Transverse colon (tissue), 3 donors: Measurements from ENCODE around the gene CFAP97.

Experiments used
- EP300 ChIP-seq: sonication (generic); formaldehyde crosslinking; IDR thresholded peaks from one replicate; pipeline ENCODE4 v1.6.1; 2017; ENCODE audit warnings: antibody characterized with exemption, low read depth
- TF ChIP-seq, protein P1 (sequence below), 5 experiments: fragments of 200-600 bp in 3 of 5; fragments of 450-650 bp in 2 of 5; sonication (generic) in 3 of 5; IDR thresholded peaks; 1 replicate in 2 of 5; 2 replicates in 3 of 5; pipeline ENCODE4 v1.5.1; 2016 to 2017; ENCODE audit warnings: antibody characterized with exemption in 5 of 5, inconsistent platforms in 3 of 5, mild to moderate bottlenecking in 2 of 5, moderate library complexity in 1 of 5

DNA sequence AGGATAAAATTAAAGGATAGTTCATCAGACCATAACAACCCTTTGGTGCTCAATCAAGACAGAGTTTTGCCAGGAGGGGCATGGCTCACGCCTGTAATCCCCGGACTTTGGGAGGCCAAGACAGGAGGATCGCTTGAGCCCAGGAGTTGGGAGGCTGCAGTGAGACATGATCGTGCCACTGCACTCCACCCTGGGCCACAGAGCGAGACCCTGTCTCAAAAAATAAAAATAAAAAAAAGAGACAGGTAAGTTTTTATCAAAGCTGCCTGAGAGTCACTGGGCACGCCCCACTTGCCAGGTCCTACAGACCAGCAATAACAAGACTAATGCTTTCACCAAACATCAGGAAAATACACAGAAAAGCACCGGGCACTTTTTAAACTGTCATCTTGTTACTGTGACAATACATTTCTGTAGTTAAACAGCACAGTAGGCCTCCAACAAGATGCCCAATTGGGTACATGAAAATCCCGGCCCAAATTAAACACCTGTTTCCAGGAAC is 765 bp downstream of the CFAP97 start:
- no peak for TF ChIP-seq EP300
- TF ChIP-seq, protein P1, sequence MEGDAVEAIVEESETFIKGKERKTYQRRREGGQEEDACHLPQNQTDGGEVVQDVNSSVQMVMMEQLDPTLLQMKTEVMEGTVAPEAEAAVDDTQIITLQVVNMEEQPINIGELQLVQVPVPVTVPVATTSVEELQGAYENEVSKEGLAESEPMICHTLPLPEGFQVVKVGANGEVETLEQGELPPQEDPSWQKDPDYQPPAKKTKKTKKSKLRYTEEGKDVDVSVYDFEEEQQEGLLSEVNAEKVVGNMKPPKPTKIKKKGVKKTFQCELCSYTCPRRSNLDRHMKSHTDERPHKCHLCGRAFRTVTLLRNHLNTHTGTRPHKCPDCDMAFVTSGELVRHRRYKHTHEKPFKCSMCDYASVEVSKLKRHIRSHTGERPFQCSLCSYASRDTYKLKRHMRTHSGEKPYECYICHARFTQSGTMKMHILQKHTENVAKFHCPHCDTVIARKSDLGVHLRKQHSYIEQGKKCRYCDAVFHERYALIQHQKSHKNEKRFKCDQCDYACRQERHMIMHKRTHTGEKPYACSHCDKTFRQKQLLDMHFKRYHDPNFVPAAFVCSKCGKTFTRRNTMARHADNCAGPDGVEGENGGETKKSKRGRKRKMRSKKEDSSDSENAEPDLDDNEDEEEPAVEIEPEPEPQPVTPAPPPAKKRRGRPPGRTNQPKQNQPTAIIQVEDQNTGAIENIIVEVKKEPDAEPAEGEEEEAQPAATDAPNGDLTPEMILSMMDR (IDR thresholded peaks at IDR 0.05) = no peak
